ENCODE measurements around the gene KCNQ1.
A peak's percentile ranks its signal among the peaks of the same experiment; 100 is the strongest.

Gene KCNQ1

DNA sequence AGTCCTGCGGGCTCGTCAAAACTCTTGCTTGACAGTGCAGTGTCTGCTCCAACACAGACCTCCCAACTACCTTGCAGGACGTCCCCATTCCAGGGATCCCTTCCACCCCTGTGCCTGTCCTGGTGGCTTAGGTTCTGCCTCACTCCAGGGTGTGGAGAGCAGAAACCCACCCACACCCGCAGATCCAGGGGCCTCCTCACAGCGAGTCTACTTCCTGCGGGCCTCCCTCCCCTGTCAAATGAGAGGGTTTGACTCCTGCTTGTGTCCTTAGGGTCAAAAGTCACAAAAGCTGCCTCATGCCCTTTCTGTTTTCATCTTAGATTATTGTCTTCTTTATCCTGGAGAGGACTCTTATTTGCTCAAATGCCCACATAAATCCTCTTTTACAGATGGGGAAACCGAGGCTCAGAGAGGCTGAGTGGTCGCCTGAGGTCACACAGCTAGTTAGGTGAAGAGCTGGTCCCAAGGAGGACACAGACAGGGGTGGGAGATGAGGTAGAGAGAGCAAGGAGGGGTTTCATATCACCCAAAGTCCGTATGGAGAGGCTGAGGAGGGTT is 336.1 kb downstream of the KCNQ1 start:
- Histone ChIP-seq H3K9ac (ENCODE audit: low read length) (no peak overlapping the region), H3K27me3 (ENCODE audit: control insufficient read depth, insufficient read depth, low read length) (no peaks in the 10 kb centered on the region), H3K36me3 (ENCODE audit: control insufficient read depth, insufficient read depth, low read length) (no peaks in the 10 kb centered on the region), H3K4me1 (ENCODE audit: control insufficient read depth, insufficient read depth, low read length) (peaks cover 17% of the 10 kb centered on the region), H3K27ac (ENCODE audit: low read depth, low read length) (no peak overlapping the region), H3K4me3 (ENCODE audit: low read length) (no peak overlapping the region)

GRCh38 chr11:2781408-2782274 is 336.8 kb downstream of the KCNQ1 start:
- H3K36me3 ChIP-seq (ENCODE audit: control insufficient read depth, insufficient read depth, low read length) = no peaks in the 10 kb centered on the region
- H3K4me1 ChIP-seq (ENCODE audit: control insufficient read depth, insufficient read depth, low read length) = peaks cover 17% of the 10 kb centered on the region
- no peak overlapping the region for H3K27ac ChIP-seq (ENCODE audit: low read depth, low read length)
- no peak overlapping the region for H3K9ac ChIP-seq (ENCODE audit: low read length)
- H3K4me3 ChIP-seq (ENCODE audit: low read length) = no peak overlapping the region
- no peaks in the 10 kb centered on the region for H3K27me3 ChIP-seq (ENCODE audit: control insufficient read depth, insufficient read depth, low read length)

DNA sequence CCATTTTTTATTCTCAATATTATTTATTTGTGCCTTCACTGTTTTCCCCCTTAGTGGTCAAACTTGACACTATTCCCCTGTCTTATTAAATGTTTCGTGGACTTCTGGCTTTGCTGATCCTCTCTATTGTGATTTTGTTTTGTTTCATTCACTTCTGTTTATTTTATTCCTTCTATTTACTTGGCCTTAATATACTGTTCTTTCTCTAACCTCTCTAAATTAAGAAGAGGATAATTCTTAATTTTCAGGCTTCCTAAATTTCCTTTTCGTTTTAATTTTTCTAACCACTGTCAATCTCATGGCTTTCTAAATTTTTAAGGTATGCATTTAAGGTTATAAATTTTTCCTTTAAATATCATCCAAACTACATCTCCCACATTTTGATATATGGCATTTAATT is 338.0 kb downstream of the KCNQ1 start:
- Histone ChIP-seq H3K9ac (ENCODE audit: low read length) (no peak overlapping the region), H3K27me3 (ENCODE audit: control insufficient read depth, insufficient read depth, low read length) (no peaks in the 10 kb centered on the region), H3K4me1 (ENCODE audit: control insufficient read depth, insufficient read depth, low read length) (peaks cover 17% of the 10 kb centered on the region), H3K4me3 (ENCODE audit: low read length) (no peak overlapping the region), H3K27ac (ENCODE audit: low read depth, low read length) (no peak overlapping the region), H3K36me3 (ENCODE audit: control insufficient read depth, insufficient read depth, low read length) (no peaks in the 10 kb centered on the region)

GRCh38 chr11:2783536-2784082 is 338.8 kb downstream of the KCNQ1 start:
- Histone ChIP-seq H3K27ac (ENCODE audit: low read depth, low read length) (no peak overlapping the region), H3K36me3 (ENCODE audit: control insufficient read depth, insufficient read depth, low read length) (no peaks in the 10 kb centered on the region), H3K4me1 (ENCODE audit: control insufficient read depth, insufficient read depth, low read length) (peaks cover 9% of the 10 kb centered on the region), H3K9ac (ENCODE audit: low read length) (no peak overlapping the region), H3K27me3 (ENCODE audit: control insufficient read depth, insufficient read depth, low read length) (no peaks in the 10 kb centered on the region), H3K4me3 (ENCODE audit: low read length) (no peak overlapping the region)

GRCh38 chr11:2787816-2788167 is 343.0 kb downstream of the KCNQ1 start:
- Histone ChIP-seq H3K36me3 (ENCODE audit: control insufficient read depth, insufficient read depth, low read length) (no peaks in the 10 kb centered on the region), H3K4me3 (ENCODE audit: low read length) (no peak overlapping the region), H3K27ac (ENCODE audit: low read depth, low read length) (no peak overlapping the region), H3K4me1 (ENCODE audit: control insufficient read depth, insufficient read depth, low read length) (no peaks in the 10 kb centered on the region), H3K9ac (ENCODE audit: low read length) (no peak overlapping the region), H3K27me3 (ENCODE audit: control insufficient read depth, insufficient read depth, low read length) (no peaks in the 10 kb centered on the region)

- H3K27ac ChIP-seq (ENCODE audit: low read depth, low read length) = no peak overlapping the region
- no peaks in the 10 kb centered on the region for H3K36me3 ChIP-seq (ENCODE audit: control insufficient read depth, insufficient read depth, low read length)
- no peak overlapping the region for H3K9ac ChIP-seq (ENCODE audit: low read length)
- no peak overlapping the region for H3K4me3 ChIP-seq (ENCODE audit: low read length)
- H3K4me1 ChIP-seq (ENCODE audit: control insufficient read depth, insufficient read depth, low read length) = no peaks in the 10 kb centered on the region
- H3K27me3 ChIP-seq (ENCODE audit: control insufficient read depth, insufficient read depth, low read length) = no peaks in the 10 kb centered on the region
Observed at GRCh38 chr11:2788168-2789071, 343.6 kb downstream of the KCNQ1 start.

DNA sequence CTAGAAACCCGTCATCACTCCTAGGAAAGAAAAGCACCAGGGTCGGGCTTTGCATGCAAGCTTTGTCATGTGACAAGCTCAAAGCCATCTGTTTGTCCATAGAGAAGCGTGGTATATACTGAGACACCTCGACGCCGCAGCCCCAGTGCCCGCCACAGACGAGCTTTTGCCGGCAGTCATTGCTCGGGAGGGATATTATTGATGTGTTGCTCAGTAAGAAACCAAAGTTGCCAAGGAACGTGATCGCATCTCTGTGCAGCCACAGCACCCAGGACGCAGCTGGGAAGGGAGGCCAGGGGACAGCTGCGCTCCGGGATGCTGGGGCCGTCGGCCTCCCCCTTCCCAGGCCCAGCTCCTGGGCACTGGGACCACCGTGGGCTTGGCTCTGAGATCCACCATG is 344.5 kb downstream of the KCNQ1 start:
- Histone ChIP-seq H3K27me3 (ENCODE audit: control insufficient read depth, insufficient read depth, low read length) (no peaks in the 10 kb centered on the region), H3K36me3 (ENCODE audit: control insufficient read depth, insufficient read depth, low read length) (no peaks in the 10 kb centered on the region), H3K4me3 (ENCODE audit: low read length) (no peak overlapping the region), H3K4me1 (ENCODE audit: control insufficient read depth, insufficient read depth, low read length) (no peaks in the 10 kb centered on the region), H3K27ac (ENCODE audit: low read depth, low read length) (no peak overlapping the region), H3K9ac (ENCODE audit: low read length) (no peak overlapping the region)

GRCh38 chr11:2789791-2790567 is 345.2 kb downstream of the KCNQ1 start:
- H3K4me3 ChIP-seq (ENCODE audit: low read length) = no peak overlapping the region
- H3K4me1 ChIP-seq (ENCODE audit: control insufficient read depth, insufficient read depth, low read length) = no peaks in the 10 kb centered on the region
- H3K27me3 ChIP-seq (ENCODE audit: control insufficient read depth, insufficient read depth, low read length) = no peaks in the 10 kb centered on the region
- no peaks in the 10 kb centered on the region for H3K36me3 ChIP-seq (ENCODE audit: control insufficient read depth, insufficient read depth, low read length)
- H3K27ac ChIP-seq (ENCODE audit: low read depth, low read length) = no peak overlapping the region
- no peak overlapping the region for H3K9ac ChIP-seq (ENCODE audit: low read length)

- Histone ChIP-seq H3K4me3 (ENCODE audit: low read length) (no peak overlapping the region), H3K9ac (ENCODE audit: low read length) (no peak overlapping the region), H3K27ac (ENCODE audit: low read depth, low read length) (no peak overlapping the region), H3K36me3 (ENCODE audit: control insufficient read depth, insufficient read depth, low read length) (no peaks in the 10 kb centered on the region), H3K27me3 (ENCODE audit: control insufficient read depth, insufficient read depth, low read length) (no peaks in the 10 kb centered on the region), H3K4me1 (ENCODE audit: control insufficient read depth, insufficient read depth, low read length) (no peaks in the 10 kb centered on the region)
Observed at GRCh38 chr11:2790568-2790921, 345.7 kb downstream of the KCNQ1 start.

DNA sequence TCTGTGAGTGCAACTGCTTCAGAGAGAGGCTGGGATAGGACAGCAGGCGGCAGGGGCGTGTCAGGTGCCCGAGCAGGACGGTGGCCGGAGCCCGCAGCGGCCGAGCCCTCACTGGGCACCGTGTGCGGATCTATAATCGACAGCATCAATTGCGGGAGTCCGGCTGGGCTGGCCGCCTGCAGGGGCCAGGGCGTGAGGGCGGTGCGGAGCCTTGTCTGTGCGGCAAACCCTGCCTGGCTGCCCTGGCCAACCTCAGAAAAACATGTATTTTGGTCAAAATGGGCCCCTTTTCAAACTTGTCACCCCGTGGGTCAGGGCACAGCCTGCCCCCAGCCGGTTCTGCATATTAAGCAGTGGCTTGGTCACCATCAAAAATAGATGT is 346.3 kb downstream of the KCNQ1 start:
- Histone ChIP-seq H3K4me3 (ENCODE audit: low read length) (peak overlapping the region; percentile 66), H3K4me1 (ENCODE audit: control insufficient read depth, insufficient read depth, low read length) (no peaks in the 10 kb centered on the region), H3K27me3 (ENCODE audit: control insufficient read depth, insufficient read depth, low read length) (no peaks in the 10 kb centered on the region), H3K9ac (ENCODE audit: low read length) (no peak overlapping the region), H3K27ac (ENCODE audit: low read depth, low read length) (no peak overlapping the region), H3K36me3 (ENCODE audit: control insufficient read depth, insufficient read depth, low read length) (no peaks in the 10 kb centered on the region)

DNA sequence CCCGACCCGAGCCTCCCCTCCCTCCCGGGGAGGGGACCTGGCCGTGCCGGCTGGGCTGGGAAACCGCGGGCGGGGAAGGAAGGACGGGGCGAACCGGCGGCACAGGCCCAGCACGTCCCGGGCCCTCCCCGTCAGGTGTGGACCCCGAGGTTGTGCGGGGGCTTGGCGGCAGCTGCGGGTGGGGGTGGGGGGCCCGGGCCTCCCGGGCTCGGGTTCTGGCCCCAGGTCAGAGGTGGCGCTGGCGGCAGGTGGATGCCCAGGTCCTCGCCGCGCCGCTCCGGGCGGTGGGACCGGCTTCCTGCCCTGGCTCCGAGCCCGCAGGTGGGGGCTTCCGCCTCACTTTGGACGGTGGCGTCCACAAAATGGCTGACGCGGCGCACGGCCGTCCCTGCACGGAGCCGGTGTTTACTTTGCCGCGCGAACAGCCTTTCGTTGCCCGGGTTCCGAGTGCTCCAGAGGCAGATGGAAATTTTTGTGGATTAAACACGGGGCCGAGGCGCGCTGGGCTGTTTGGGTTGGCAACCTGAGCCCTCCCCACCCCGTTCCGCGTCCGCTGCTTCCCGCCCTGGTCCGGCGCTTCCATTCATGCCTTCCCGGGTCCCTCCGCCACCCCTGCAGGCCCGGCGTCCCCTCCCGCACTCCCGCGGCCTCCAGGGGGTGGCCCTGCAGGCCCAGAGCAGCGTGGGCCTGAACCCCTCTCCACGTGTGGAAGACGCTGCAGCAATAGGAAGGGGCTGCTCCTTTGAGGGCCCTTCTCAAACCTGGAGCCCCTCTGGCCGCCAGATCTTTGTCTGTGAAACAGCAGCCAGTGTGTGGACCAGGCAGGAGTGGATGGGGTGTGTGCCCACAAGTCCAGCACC is 346.9 kb downstream of the KCNQ1 start:
- H3K4me1 ChIP-seq (ENCODE audit: control insufficient read depth, insufficient read depth, low read length) = no peaks in the 10 kb centered on the region
- no peaks in the 10 kb centered on the region for H3K36me3 ChIP-seq (ENCODE audit: control insufficient read depth, insufficient read depth, low read length)
- H3K27ac ChIP-seq (ENCODE audit: low read depth, low read length) = peak overlapping the region; percentile 21
- no peak overlapping the region for H3K9ac ChIP-seq (ENCODE audit: low read length)
- H3K27me3 ChIP-seq (ENCODE audit: control insufficient read depth, insufficient read depth, low read length) = no peaks in the 10 kb centered on the region
- peak overlapping the region; percentile 66 for H3K4me3 ChIP-seq (ENCODE audit: low read length)
